ENCODE data around the gene CELF5.

GRCh38 chr19:3274245-3274941, 49.9 kb downstream of the CELF5 start:
- TF ChIP-seq MAFK (IDR thresholded peaks at IDR 0.05; ENCODE audit: low read length) (no peak), CTCF (IDR thresholded peaks at IDR 0.05 in 2 of 3, conservative IDR thresholded peaks at IDR 0.05 in 1 of 3; ENCODE audit: insufficient read depth in 2 of 3, low read depth in 1 of 3, low read length in 3 of 3) (no peak), NBN (IDR thresholded peaks at IDR 0.05; ENCODE audit: low read depth) (no peak), PHF8 (IDR thresholded peaks at IDR 0.05; ENCODE audit: borderline replicate concordance, low read length) (no peak), SMAD1 (IDR thresholded peaks at IDR 0.05; ENCODE audit: low read depth, low read length, partially characterized antibody) (no peak)

Data from K562 (cell line).